Motor neuron (in vitro differentiated cells): ENCODE measurements around the gene SCAF1. TPM values are rescaled to one million over a fixed set of nuclear protein-coding genes. Genes with fewer than 3 reads are reported as not detected.

ENCODE experiments used
- ATAC-seq, 8 experiments: fragments of 200-7000 bp; cut with Tn5 transposase; replicated peaks in 6 of 8; 2 replicates each; pipeline ENCODE4 v1.8.0; 2021; ENCODE audit warnings: mild to moderate bottlenecking in 8 of 8, moderate library complexity in 8 of 8
- H3K27ac ChIP-seq, 2 donors: fragments of 250-450 bp; sonication (Bioruptor Pico); 2 replicates each; pipeline ENCODE4 v1.9.0; 2021; ENCODE audit warnings: antibody characterized with exemption in 2 of 2, mild to moderate bottlenecking in 2 of 2, moderate library complexity in 1 of 2
- H3K4me1 ChIP-seq, 2 donors: fragments of 250-450 bp; sonication (Bioruptor Pico); replicated peaks in 1 of 2; 2 replicates each; pipeline ENCODE4 v1.6.1; 2021; ENCODE audit warnings: antibody characterized with exemption in 2 of 2, mild to moderate bottlenecking in 2 of 2, moderate library complexity in 1 of 2
- H3K4me3 ChIP-seq, 5 donors: fragments of 250-450 bp; sonication (Bioruptor Pico); 2 replicates each; pipeline ENCODE4 v1.9.0; 2021; ENCODE audit warnings: antibody characterized with exemption in 5 of 5, mild to moderate bottlenecking in 5 of 5, moderate library complexity in 4 of 5
- WGBS, 10 experiments: fragments of 450-650 bp; shearing (Covaris generic); methylation state at CpG; one replicate each; pipeline ENCODE4 v1.0.0; 2022; 5-methylcytosine and 5-hydroxymethylcytosine counted together
- in situ Hi-C, 9 experiments: fragments of 400-800 bp; cut with MboI; loops; one replicate each; pipeline ENCODE4 v1.15.0; 2021; ENCODE audit warnings: low sequenced_read_pairs in 9 of 9, low pct_unique_long_range_greater_than_20kb in 2 of 9; ENCODE audit not compliant: unreplicated experiment in 9 of 9
- total RNA-seq, 8 experiments: library from RNA; unstranded; fragments of 300-600 nt; gene quantifications; 2 replicates each; pipeline versions ENCODE4 v1.2.3 to v1.2.4, GENCODE V29; 2022

Gene SCAF1
- total RNA-seq, result 10 to 100 TPM; 10.1 to 33.0 (median 20.1) TPM

DNA sequence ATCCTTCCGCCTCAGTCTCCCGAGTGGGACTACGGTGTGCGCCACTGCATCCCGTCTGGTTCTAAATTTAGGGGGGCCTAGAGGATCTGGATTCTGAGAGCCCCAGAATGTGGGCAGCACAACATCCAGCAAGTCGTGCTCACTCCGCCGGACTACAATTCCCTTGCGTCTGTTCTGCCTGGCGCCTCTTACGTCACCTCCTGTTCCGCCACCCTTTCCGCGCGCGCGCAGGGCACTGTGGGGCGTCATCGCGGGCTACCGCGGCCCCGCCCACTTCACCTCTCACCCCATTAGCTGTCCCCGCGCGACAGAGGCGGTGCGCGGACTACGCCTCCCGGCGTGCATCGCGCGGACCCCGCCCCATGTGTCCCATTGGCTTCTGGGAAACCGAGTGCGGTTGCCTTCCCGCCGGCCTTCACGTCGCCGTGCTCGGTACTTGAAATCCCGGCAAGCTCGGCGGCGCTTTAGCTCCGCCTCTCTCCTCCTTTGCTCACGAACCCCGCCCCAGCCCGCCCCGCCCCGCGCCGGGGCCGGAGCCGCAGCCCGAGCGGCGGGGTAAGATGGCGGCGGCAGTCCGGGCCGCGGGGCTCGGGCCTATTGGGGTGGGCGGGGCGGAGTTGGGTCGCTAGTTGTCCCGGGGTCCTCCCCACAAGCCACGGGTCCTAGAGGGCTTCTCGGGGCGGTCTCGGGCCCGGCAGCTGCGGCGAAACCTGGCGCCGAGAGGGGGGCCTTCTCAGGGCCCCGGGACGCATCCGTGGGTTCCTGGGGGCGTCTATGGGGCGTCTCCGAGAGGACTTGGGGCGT, at the start of gene SCAF1:
SCAF1 (plus strand) TSS at position 522 of the 804 bp plus-strand sequence. CDS start 2,818 bp downstream, outside the sequence.
- in situ Hi-C loops, result no loop called here
- peak within 1 kb of the TSS; percentile 73 to 95 (median 87) for H3K4me3 ChIP-seq
- peaks cover 19 to 24% of the 10 kb centered on the region in 2 donors for H3K4me1 ChIP-seq
- WGBS, 10 experiments, result 0 to 1% (median 0%) methylated on average over 3 to 15 of the region's 87 CpGs; no CpG with 5 or more reads in 4 of the 10 experiments
- H3K27ac ChIP-seq, result peak within 1 kb of the TSS; percentile 85 to 98
- peak; percentile 30 to 64 (median 54) for ATAC-seq

DNA sequence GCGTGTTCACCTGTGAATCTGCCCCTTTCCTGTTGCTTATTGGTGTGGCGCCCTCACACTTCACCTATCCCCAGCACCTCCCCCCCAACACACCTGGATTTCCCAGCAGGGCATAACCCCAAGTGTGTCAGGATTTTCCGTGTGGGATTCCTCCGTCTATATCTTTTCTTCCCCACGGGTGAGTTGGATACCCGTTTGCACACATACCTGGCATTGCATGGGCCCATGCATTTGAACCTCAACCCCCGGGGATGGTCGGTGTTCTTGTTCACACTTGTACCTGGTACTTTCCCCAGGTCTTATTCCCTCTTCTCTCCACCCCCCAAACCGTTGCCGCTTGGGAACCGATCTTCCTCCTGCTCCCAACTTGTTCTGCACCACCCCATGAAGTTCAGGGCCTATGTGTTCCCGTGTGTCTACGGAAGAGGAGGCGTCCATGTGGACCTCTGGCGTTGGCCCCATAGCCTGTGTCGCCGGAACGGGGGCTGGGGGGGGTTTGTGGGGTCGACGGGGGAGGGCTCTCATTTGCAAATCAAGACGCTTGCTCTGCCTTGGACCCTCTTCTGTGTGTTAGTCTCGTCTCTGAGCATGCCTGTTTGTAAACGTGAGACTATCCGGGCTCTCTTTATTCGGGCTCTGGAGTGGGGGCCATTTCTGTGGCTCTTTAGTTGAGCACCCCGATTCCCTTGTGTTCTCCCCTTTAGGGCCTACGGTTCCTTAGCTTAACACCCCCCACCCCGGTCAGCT, 49.4 kb upstream of the SCAF1 start:
- H3K4me1 ChIP-seq, result peaks cover 6 to 7% of the 10 kb centered on the region in 2 donors
- no peak for ATAC-seq
- in situ Hi-C loops, result no loop called here
- H3K27ac ChIP-seq, result peak overlapping the region; percentile 25 to 30
- WGBS, 10 experiments, result 0 to 10% (median 0%) methylated on average over 2 to 5 of the region's 28 CpGs; no CpG with 5 or more reads in 4 of the 10 experiments
- peak overlapping the region; percentile 65 to 98 (median 97) for H3K4me3 ChIP-seq

DNA sequence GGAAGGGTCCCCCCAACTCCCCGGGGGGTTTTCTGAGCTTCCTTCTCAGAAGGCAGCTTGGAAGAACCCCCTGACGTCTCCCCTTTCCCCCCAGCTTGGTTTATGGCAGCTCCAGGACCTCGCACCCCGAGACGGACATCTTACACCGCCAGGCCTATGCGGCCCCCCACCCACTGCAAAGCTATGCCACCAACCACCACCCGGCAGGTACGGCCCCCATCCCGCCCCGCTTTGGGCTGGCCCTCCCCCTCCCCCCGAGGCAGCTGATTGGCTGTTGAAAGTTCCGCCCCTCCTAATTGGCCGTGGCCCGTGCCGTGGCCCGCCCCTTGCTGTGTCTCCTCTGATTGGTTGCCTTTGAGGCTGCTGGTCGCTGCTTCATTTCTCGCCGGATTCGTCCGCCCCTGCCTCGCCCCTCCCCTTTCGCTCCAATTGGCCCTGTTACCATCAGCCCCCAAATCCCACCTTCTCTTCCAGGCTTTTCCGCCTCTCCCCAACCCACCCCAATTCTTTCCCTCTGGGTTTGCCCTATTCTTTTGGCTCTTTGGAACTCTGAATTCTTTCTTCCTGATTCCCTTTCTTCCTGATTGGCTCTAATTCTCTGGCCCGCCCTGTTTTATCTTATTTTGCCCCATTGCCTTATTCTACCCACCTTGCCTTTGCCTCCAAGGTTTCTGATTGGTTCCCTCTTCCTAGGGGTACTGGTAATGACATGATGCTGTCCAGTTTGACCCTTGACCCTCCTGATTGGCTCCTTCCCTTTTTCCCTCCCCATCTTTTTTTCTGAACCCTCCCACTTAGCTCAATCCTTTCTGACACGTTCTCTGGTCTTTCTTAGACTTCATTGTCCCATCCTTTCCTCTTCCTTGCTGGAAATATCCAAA, 48.5 kb upstream of the SCAF1 start:
- Histone ChIP-seq H3K27ac (peak overlapping the region; percentile 25 to 50), H3K4me3 (peak overlapping the region; percentile 65 to 98 (median 97)), H3K4me1 (peaks cover 6 to 7% of the 10 kb centered on the region in 2 donors)
- peak; percentile 48 to 67 (median 62) for ATAC-seq
- in situ Hi-C loops, result no loop called here
- WGBS, 10 experiments, result 28 to 75% (median 61%) methylated on average over 1 to 3 of the region's 27 CpGs; no CpG with 5 or more reads in 2 of the 10 experiments

- 80 to 100% (median 98%) methylated on average over 1 to 13 of the region's 35 CpGs; no CpG with 5 or more reads in 2 of the 10 experiments for whole genome bisulfite sequencing, 10 experiments
- Histone ChIP-seq H3K4me1 (peaks cover 6 to 7% of the 10 kb centered on the region in 2 donors), H3K4me3 (no peak overlapping the region), H3K27ac (peak overlapping the region in 1 of 2 donors; percentile 50)
- in situ Hi-C loops, result no loop called here
- no peak for ATAC-seq
Measured at GRCh38 chr19:49594157-49594992, 47.6 kb upstream of the SCAF1 start.

DNA sequence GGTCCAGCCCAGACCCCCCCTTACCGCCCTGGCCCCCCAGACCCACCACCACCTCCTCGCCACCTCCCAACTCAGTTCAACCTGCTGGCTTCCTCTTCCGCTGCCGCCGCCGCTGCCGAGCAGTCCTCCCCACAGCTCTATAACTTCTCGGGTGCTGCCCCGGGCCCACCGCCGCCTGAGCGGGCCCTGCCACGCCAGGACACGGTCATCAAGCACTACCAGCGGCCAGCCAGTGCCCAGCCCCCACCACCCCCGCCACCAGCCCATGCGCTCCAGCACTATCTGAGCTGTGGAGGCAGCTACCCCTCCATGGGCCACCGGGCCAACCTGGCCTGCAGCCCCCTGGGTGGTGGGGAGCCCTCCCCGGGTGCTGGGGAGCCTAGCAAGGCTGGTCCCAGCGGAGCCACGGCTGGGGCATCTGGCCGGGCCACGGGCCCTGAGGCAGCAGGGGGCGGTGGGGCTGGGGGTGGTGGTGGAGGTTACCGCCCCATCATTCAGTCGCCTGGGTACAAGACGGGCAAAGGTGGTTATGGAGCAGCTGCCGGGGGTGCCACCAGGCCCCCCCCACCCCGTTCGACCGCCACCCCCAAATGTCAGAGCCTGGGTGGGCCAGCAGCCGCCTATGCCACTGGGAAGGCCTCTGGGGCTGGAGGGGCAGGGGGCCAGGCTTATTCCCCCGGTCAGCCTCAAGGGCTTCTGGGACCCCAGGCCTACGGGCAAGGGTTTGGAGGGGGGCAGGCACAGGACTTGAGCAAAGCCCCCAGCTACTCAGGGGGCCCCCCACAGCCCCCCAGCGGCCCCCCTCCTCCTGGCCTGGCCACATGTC, 46.8 kb upstream of the SCAF1 start:
- no CpG with 5 or more reads among the region's 35 CpGs for WGBS, 10 experiments
- Histone ChIP-seq H3K4me3 (no peak overlapping the region), H3K27ac (no peak overlapping the region), H3K4me1 (peaks cover 5 to 6% of the 10 kb centered on the region in 2 donors)
- in situ Hi-C loops, result no loop called here
- ATAC-seq, result no peak

DNA sequence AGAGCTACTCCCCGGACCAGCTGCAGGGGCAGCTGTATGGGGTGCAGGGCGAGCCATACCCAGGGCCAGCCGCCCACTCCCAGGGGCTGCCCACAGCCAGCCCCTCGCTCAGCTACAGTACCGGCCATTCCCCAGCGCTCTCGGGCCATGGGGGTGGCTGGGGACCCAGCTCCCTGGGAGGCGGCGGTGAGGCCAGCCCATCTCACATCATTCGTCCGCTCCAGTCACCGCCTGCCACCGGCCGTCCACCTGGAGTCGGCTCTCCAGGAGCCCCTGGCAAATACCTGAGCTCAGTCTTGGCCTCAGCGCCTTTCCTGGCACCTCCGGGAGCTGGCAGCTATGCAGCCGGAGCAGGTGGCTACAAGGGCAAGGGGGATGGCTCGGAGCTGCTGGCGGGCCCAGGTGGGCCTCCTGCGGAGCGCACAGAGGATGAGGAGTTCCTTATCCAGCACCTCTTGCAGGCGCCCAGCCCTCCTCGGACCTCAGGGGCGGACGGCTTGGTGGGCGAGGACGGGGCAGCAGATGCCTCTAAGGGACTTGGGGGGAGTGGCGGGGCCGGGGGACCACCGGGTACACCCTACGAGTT, 46.1 kb upstream of the SCAF1 start:
- 96% methylated on average over 4 of the region's 32 CpGs; no CpG with 5 or more reads in 9 of the 10 experiments for WGBS, 10 experiments
- H3K4me3 ChIP-seq, result no peak overlapping the region
- H3K27ac ChIP-seq, result no peak overlapping the region
- H3K4me1 ChIP-seq, result peaks cover 5 to 6% of the 10 kb centered on the region in 2 donors
- in situ Hi-C loops, result no loop called here
- ATAC-seq, result no peak

- WGBS, 10 experiments, result 100% methylated on average over 1 of the region's 15 CpGs; no CpG with 5 or more reads in 9 of the 10 experiments
- Histone ChIP-seq H3K4me3 (no peak overlapping the region), H3K4me1 (peaks cover 5 to 6% of the 10 kb centered on the region in 2 donors), H3K27ac (no peak overlapping the region)
- in situ Hi-C loops, result no loop called here
- no peak for ATAC-seq
Measured at GRCh38 chr19:49596407-49596806, 45.6 kb upstream of the SCAF1 start.

- ATAC-seq, result no peak
- in situ Hi-C loops, result no loop called here
- whole genome bisulfite sequencing, 10 experiments, result 100% methylated on average over 3 to 6 of the region's 65 CpGs; no CpG with 5 or more reads in 8 of the 10 experiments
- Histone ChIP-seq H3K4me3 (no peak overlapping the region), H3K27ac (no peak overlapping the region), H3K4me1 (peaks cover 5 to 6% of the 10 kb centered on the region in 2 donors)
Measured at GRCh38 chr19:49596954-49597702, 44.9 kb upstream of the SCAF1 start.

- ATAC-seq, result no peak
- WGBS, 10 experiments, result 100% methylated on average over 1 to 2 of the region's 29 CpGs; no CpG with 5 or more reads in 8 of the 10 experiments
- in situ Hi-C loops, result no loop called here
- peaks cover 5 to 6% of the 10 kb centered on the region in 2 donors for H3K4me1 ChIP-seq
- no peak overlapping the region for H3K4me3 ChIP-seq
- H3K27ac ChIP-seq, result no peak overlapping the region
Measured at GRCh38 chr19:49597703-49597974, 44.4 kb upstream of the SCAF1 start.

DNA sequence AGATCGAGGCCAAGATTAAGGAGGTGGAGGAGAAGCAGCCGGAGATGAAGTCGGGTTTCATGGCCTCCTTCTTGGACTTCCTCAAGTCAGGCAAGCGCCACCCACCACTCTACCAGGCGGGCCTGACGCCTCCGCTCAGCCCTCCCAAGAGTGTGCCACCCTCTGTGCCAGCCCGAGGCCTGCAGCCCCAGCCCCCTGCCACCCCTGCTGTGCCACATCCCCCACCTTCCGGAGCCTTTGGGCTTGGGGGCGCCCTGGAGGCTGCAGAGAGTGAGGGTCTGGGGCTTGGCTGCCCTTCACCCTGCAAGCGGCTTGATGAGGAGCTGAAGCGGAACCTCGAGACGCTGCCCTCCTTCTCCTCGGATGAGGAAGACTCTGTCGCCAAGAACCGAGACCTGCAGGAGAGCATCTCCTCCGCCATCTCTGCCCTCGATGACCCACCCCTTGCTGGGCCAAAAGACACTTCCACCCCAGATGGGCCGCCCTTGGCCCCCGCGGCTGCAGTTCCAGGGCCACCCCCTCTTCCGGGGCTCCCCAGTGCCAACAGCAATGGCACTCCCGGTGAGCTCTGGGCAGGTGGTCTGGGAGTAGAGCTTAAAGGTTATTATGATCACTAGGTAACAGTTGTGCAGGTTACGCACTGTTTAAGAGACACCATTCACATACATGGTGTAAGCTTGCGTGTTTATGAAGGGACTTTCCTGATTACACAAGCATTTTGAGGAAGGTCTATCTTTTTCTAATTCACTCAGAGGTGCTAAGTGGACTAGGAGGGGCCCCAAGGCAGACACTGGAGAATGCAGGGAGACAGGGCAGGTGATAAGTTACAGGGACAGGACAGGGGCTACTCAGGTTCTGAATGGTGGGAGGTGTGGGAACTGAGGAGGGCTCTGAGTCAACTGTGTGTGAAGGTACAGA, 42.4 kb upstream of the SCAF1 start:
- in situ Hi-C loops, result no loop called here
- no peak for ATAC-seq
- Histone ChIP-seq H3K4me1 (no peaks in the 10 kb centered on the region), H3K4me3 (no peak overlapping the region), H3K27ac (no peak overlapping the region)
- WGBS, 10 experiments, result 83 to 100% (median 95%) methylated on average over 1 to 4 of the region's 26 CpGs; no CpG with 5 or more reads in 7 of the 10 experiments
